ENCODE measurements around the gene TMEM209.

- no peak for TF ChIP-seq CTCF (IDR thresholded peaks at IDR 0.05; ENCODE audit: low read depth, low read length)
- TF ChIP-seq POLR2A (IDR thresholded peaks at IDR 0.05; ENCODE audit: extremely low read depth, insufficient read length), result no peak
- no peak for TF ChIP-seq MAX (IDR thresholded peaks at IDR 0.05; ENCODE audit: low read depth, low read length)
Observed at GRCh38 chr7:130150587-130150986, 54.6 kb downstream of the TMEM209 start.
